ENCODE data around the gene BIRC2.

The BIRC2 gene

DNA sequence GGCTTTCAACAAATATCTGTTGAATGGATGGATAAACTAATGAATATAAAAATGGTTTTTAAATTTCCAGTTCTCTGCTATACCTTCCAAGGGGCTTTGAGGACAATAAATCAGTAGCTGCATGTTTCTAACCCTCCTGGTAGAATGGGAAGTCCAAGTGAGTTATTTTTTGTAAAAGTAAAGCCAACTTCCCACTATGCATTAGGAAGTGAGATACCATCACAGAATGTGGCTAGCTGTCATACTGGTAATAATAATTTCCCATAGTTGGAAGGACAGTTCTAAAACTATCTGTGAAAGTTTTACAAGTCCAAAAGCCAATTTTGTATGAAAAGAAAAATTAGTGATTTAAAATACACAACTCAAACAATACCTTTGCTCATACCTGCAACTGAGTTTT, 55.5 kb downstream of the BIRC2 start:
- DNase-seq: no peak

GRCh38 chr11:102405501-102405900, 58.5 kb downstream of the BIRC2 start:
- DNase-seq: no peak

GRCh38 chr11:102406099-102406498, 59.1 kb downstream of the BIRC2 start:
- no peak for DNase-seq

DNA sequence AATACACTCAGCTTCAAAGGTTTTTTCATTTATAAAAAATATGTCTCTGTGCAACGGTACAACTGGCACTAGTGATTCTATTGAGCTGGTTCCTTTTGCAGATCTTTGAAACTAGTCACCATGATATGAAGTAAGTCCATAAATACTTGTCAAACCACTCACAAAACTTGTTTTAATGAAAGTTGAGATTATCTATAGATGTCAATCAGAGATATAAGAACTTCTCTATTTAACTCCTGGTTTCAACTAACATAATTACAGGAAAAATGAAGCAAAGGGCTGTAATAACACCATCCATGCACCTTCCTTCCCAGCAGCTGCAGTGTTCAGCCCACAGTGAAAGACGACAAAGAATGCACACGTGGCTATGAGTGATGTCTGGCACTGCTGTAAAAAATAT, 60.9 kb downstream of the BIRC2 start:
- no peak for DNase-seq

DNA sequence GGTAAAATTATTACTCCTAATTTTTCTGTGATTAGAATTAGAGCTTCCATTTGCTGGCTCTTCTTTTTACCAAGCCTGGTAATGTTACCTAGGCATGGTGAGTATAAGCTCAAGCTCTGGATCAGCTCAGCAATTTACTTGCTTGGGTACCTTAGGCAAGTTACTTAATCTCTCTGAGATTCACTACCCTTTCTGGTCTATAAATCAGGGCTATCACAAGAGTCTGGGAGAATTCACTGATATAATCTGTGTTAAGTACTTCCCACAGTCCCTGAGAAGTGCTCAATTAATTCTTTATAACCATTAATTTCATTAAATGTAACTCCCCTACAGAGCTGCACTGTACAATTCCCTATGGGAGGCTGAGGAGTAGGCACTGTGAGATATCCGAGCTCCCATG, 61.3 kb downstream of the BIRC2 start:
- no peak for DNase-seq

- no peak for DNase-seq
These were observed 63.4 kb downstream of the BIRC2 start for GRCh38 chr11:102410382-102410784.

GRCh38 chr11:102411142-102411541, 64.1 kb downstream of the BIRC2 start:
- DNase-seq: no peak

GRCh38 chr11:102413497-102413896, 66.5 kb downstream of the BIRC2 start:
- DNase-seq: no peak

GRCh38 chr11:102414559-102414958, 67.5 kb downstream of the BIRC2 start:
- DNase-seq: no peak

GRCh38 chr11:102415304-102415916, 68.4 kb downstream of the BIRC2 start:
- no peak for DNase-seq

GRCh38 chr11:102416976-102417375, 70.0 kb downstream of the BIRC2 start:
- no peak for DNase-seq

GRCh38 chr11:102419181-102419580, 72.2 kb downstream of the BIRC2 start:
- DNase-seq: no peak

DNA sequence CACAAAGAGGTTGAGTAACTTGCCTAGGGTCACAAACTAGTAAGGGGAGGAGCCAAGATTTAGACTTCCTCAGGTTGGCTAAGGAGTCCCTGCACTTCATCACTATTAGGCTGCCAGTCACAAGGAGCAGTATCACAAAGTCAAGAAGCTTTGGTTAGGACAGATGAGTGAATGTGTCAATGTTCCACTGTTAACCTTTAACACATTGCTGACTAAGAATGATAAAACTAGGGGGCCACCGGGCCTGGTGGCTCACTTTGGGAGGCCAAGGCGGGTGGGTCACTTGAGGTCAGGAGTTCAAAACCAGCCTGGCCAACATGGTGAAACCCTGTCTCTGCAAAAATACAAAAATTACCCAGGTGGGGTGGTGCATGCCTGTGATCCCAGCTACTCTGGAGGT, 73.5 kb downstream of the BIRC2 start:
- no peak for DNase-seq

DNA sequence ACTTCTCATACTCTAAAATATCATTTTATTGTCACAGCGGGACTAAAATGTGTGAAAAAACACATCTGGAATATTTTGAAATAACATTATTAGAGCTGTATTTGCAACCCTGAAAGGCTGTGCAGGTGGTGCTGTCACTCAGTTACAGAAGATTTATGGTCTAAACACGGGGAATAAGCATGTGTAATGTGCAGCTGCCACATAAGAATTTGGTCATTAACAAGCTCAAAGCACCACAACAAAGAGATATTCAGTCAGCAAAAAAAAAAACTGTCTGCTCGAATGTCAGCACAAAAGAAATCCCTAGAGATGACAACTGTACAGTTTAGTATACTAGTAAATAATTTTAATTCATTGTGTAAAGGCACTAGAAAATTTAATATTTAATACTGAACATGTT, 74.2 kb downstream of the BIRC2 start:
- peak; percentile 53 for DNase-seq

DNA sequence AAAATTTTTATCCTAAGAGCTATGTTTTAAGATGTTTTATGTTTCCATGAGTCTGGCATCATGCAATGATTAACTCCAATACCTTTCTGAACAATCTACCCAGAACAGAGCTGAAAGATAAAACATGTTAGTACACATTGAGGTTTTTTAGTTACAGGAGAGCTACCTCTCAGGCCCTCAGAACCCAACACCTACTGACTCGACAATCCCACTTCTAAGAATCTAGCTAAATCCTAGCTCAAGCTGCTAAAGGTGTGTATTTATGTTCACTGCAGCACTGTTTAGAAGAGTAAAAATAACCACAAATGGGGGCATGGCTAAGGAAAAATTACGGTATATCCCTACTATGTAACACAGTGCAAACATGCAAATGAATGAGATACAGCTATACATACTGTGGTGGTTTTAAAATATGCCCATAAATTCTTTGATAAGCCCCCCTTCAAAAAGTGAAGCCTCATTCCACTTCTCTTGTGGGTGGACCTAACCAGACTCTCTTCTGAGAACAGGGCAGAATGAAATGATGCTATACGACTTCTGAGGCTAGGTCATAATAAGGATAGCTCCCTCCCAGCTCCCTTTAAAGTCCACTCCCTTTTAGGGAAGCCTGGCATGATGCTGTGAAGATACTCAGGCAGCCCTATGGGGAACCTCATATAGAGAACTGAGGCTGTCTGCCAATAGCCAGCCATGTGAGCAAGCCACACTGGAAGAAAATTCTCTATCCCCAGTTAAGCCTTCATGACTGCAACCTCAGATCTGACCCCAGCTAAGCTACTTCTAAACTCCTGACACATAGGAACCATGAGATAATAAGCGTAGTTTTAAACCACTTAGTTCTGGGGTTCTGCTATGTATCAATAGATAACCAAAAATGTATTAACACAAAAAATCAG, 76.1 kb downstream of the BIRC2 start:
- peak; percentile 24 for DNase-seq

GRCh38 chr11:102423936-102424335, 76.9 kb downstream of the BIRC2 start:
- DNase-seq: no peak

- no peak for DNase-seq
These were observed 79.0 kb downstream of the BIRC2 start for GRCh38 chr11:102426000-102426399.

DNA sequence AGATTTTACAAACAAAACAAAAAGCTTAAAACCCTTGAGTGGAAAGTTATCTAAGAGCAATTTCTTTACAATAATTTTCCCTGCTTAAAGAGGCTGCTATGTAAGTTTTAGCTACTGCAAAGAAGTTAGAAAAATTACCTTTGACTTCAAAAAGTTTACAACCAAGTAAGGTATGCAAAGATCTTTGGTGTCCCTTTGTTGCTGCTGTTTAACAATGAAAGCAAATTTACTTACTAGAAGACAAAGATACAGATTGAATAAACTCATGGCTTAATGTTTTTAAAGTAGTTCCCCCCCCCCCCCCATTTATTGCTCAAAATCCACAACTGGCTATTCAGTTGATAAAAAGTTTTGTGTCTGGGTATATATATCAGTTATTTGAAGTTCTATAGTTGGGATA, 79.6 kb downstream of the BIRC2 start:
- no peak for DNase-seq

GRCh38 chr11:102427068-102427467, 80.1 kb downstream of the BIRC2 start:
- DNase-seq: no peak

Data from femur (tissue), 1 donor.